Measurements from ENCODE around the gene RFTN1. TPM values are rescaled to one million over a fixed set of nuclear protein-coding genes. Genes with fewer than 3 reads are reported as not detected.

The RFTN1 gene
- polyA plus RNA-seq, 2 of the 4 experiments (the other 2 are of a cell fraction): 1.8 to 3.7 TPM

DNA sequence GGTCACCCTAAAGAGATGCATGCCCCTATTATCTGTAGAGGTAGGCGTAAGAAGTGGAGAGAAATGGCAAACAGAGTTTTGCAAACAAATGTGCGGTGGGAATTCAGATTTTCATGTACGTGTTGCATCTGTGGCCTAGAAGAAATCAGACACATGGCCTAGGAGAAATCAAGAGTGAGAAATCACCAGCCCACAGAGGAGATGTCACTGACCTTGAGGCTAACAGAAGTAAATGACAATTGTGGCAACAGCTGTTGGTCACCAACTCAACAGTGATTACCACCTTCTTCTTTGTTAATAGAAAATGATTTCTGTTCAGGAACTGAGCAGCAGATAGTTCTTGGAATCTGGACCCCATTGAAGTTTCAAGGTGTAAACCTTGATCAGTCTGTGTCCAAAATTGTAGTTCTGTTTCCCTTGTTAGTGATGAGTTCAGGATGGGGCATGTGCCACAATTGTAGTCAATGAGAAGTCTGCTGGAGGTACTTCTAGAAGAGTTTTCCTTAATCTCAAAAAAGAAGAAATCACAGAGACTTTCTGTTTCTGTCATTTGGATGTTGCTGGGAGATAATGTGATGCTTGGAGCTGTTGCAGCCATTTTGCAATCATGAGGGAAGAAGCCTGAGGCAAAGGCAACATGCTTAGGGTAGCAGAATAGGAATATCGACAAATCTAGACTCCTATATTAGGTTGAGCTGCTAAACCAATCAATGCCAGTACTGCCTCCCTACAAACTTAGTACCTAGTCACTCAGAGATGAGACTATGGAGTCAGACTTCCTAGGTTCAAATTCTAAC, 34.3 kb upstream of the RFTN1 start:
- DNase-seq (ENCODE audit: low read depth in 1 of 2, low spot score in 1 of 2) (no peak), ATAC-seq (no peak), FAIRE-seq (no peak)
- Histone ChIP-seq H3K4me2 (no peak overlapping the region), H3K4me1 (0 out of 3 replicates have a peak, but pooled peaks cover 4% of the 10 kb centered on the region), H3K9me3 (no peaks in the 10 kb centered on the region), H3K4me3 (no peak overlapping the region), H3K27ac (no peak overlapping the region)
- TF ChIP-seq ZFP36 (IDR thresholded peaks at IDR 0.05; ENCODE audit: borderline replicate concordance, partially characterized antibody) (no peak), RFX5 (IDR thresholded peaks at IDR 0.05) (no peak), ZC3H11A (IDR thresholded peaks at IDR 0.05) (no peak), ZNF302 (CRISPR knock-in tag; IDR thresholded peaks at IDR 0.05) (no peak), BHLHE40 (IDR thresholded peaks at IDR 0.05; ENCODE audit: low read depth, low read length) (no peak), CHD2 (IDR thresholded peaks at IDR 0.05; ENCODE audit: low read length, partially characterized antibody) (no peak), MAZ (IDR thresholded peaks at IDR 0.05; ENCODE audit: borderline replicate concordance, low read depth, low read length) (no peak), HOXB5 (CRISPR knock-in tag; IDR thresholded peaks at IDR 0.05) (no peak), POLR2A (IDR thresholded peaks at IDR 0.05; ENCODE audit: low read length) (no peak), ESRRA (IDR thresholded peaks at IDR 0.05; ENCODE audit: borderline replicate concordance, low read length) (no peak), SREBF2 (IDR thresholded peaks at IDR 0.05) (no peak), EHMT2 (IDR thresholded peaks at IDR 0.05; ENCODE audit: low read depth) (no peak), MAFK (IDR thresholded peaks at IDR 0.05; ENCODE audit: partially characterized antibody) (no peak)
- TF ChIP-seq, protein P1, sequence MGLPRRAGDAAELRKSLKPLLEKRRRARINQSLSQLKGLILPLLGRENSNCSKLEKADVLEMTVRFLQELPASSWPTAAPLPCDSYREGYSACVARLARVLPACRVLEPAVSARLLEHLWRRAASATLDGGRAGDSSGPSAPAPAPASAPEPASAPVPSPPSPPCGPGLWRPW (IDR thresholded peaks at IDR 0.05): no peak
- TF ChIP-seq, protein P2, sequence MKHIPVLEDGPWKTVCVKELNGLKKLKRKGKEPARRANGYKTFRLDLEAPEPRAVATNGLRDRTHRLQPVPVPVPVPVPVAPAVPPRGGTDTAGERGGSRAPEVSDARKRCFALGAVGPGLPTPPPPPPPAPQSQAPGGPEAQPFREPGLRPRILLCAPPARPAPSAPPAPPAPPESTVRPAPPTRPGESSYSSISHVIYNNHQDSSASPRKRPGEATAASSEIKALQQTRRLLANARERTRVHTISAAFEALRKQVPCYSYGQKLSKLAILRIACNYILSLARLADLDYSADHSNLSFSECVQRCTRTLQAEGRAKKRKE (CRISPR knock-in tag; IDR thresholded peaks at IDR 0.05; ENCODE audit: low read depth): no peak
- TF ChIP-seq, protein P3, sequence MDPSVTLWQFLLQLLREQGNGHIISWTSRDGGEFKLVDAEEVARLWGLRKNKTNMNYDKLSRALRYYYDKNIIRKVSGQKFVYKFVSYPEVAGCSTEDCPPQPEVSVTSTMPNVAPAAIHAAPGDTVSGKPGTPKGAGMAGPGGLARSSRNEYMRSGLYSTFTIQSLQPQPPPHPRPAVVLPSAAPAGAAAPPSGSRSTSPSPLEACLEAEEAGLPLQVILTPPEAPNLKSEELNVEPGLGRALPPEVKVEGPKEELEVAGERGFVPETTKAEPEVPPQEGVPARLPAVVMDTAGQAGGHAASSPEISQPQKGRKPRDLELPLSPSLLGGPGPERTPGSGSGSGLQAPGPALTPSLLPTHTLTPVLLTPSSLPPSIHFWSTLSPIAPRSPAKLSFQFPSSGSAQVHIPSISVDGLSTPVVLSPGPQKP (IDR thresholded peaks at IDR 0.05; ENCODE audit: low read depth, low read length): no peak
- TF ChIP-seq, protein P4, sequence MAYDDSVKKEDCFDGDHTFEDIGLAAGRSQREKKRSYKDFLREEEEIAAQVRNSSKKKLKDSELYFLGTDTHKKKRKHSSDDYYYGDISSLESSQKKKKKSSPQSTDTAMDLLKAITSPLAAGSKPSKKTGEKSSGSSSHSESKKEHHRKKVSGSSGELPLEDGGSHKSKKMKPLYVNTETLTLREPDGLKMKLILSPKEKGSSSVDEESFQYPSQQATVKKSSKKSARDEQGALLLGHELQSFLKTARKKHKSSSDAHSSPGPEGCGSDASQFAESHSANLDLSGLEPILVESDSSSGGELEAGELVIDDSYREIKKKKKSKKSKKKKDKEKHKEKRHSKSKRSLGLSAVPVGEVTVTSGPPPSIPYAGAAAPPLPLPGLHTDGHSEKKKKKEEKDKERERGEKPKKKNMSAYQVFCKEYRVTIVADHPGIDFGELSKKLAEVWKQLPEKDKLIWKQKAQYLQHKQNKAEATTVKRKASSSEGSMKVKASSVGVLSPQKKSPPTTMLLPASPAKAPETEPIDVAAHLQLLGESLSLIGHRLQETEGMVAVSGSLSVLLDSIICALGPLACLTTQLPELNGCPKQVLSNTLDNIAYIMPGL (CRISPR knock-in tag; IDR thresholded peaks at IDR 0.05; ENCODE audit: borderline replicate concordance): no peak
- ChIA-PET CTCF (interaction anchor here (1.3 to 1.7 kb wide), 2 partner anchors 257 to 279 kb away, joined by 3 to 8 read pairs; no protein-coding TSS in a partner anchor), POLR2A (no interaction called here)
- WGBS (ENCODE audit: missing lambda C conversion rate): 57% methylated on average over 4 of the region's 4 CpGs

DNA sequence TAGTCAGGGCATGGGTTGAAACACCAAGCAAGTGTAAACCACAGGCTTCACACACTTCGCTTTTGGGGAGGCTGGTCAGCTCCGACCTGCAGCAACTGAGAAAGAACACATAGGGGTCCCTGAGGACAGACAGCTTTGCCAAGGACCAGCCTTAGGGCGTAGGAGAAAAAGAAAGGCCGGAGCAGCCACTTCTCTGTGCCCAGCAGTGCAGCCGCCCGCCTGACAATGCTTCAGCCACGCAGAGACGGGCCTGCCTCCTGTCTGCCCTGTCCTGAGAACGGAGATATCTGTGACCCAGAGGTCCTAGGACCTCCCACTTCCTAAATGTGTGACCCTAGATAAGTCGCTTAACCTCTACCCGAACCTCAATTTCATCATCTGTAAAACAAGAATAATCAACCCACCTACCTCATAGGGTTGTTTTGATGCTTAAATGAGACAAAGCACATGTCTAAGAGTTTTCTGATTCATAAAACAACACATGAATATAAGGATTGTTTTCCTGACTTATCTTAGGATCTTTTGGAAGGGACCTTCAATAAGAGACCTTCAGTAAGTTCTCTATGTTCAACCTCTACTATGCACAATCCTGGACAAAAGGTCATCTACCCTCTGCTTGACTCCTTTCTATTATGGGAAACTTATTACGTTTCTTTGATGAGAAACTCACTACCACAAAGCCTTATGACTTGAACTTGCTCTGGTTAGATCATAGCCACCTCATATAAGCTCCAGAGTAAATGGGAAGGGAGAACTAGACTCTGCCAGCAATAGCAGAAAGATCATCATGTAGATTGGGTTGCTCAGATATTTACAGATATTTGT, 32.9 kb upstream of the RFTN1 start:
- POLR2A ChIA-PET: no interaction called here
- DNase-seq (ENCODE audit: low read depth in 1 of 2, low spot score in 1 of 2) (no peak), ATAC-seq (no peak), FAIRE-seq (no peak)
- WGBS (ENCODE audit: missing lambda C conversion rate): 66% methylated on average over 12 of the region's 12 CpGs
- H3K27ac ChIP-seq: no peak overlapping the region
- no peak overlapping the region for H3K4me3 ChIP-seq
- H3K9me3 ChIP-seq: no peaks in the 10 kb centered on the region
- H3K4me2 ChIP-seq: no peak overlapping the region
- CTCF ChIA-PET: interaction anchor here (0.7 to 1.9 kb wide), 4 partner anchors 11 to 278 kb away, joined by 3 to 8 read pairs (median 4); no protein-coding TSS in a partner anchor
- H3K4me1 ChIP-seq: 0 out of 3 replicates have a peak, but pooled peaks cover 4% of the 10 kb centered on the region
- TF ChIP-seq ZNF302 (CRISPR knock-in tag; IDR thresholded peaks at IDR 0.05): no peak
- TF ChIP-seq, protein P5, sequence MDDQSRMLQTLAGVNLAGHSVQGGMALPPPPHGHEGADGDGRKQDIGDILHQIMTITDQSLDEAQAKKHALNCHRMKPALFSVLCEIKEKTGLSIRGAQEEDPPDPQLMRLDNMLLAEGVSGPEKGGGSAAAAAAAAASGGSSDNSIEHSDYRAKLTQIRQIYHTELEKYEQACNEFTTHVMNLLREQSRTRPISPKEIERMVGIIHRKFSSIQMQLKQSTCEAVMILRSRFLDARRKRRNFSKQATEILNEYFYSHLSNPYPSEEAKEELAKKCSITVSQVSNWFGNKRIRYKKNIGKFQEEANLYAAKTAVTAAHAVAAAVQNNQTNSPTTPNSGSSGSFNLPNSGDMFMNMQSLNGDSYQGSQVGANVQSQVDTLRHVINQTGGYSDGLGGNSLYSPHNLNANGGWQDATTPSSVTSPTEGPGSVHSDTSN (IDR thresholded peaks at IDR 0.05): no peak
- no peak for TF ChIP-seq SREBF2 (IDR thresholded peaks at IDR 0.05)
- no peak for TF ChIP-seq NFE2L2 (conservative IDR thresholded peaks at IDR 0.05; ENCODE audit: low read length)
- TF ChIP-seq MAFK (IDR thresholded peaks at IDR 0.05; ENCODE audit: partially characterized antibody): no peak
- TF ChIP-seq, protein P6, sequence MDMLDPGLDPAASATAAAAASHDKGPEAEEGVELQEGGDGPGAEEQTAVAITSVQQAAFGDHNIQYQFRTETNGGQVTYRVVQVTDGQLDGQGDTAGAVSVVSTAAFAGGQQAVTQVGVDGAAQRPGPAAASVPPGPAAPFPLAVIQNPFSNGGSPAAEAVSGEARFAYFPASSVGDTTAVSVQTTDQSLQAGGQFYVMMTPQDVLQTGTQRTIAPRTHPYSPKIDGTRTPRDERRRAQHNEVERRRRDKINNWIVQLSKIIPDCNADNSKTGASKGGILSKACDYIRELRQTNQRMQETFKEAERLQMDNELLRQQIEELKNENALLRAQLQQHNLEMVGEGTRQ (IDR thresholded peaks at IDR 0.05): no peak
- no peak for TF ChIP-seq NR3C1 (IDR thresholded peaks at IDR 0.05)
- TF ChIP-seq, protein P7, sequence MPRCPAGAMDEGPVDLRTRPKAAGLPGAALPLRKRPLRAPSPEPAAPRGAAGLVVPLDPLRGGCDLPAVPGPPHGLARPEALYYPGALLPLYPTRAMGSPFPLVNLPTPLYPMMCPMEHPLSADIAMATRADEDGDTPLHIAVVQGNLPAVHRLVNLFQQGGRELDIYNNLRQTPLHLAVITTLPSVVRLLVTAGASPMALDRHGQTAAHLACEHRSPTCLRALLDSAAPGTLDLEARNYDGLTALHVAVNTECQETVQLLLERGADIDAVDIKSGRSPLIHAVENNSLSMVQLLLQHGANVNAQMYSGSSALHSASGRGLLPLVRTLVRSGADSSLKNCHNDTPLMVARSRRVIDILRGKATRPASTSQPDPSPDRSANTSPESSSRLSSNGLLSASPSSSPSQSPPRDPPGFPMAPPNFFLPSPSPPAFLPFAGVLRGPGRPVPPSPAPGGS (IDR thresholded peaks at IDR 0.05): no peak
- TF ChIP-seq HEYL (CRISPR knock-in tag; IDR thresholded peaks at IDR 0.05): no peak
- TF ChIP-seq JUN (IDR thresholded peaks at IDR 0.05): no peak
- TF ChIP-seq CBX8 (IDR thresholded peaks at IDR 0.05): no peak
- no peak for TF ChIP-seq HOXB13 (CRISPR knock-in tag; IDR thresholded peaks at IDR 0.05; ENCODE audit: low read depth)
- no peak for TF ChIP-seq CHD2 (IDR thresholded peaks at IDR 0.05; ENCODE audit: low read length, partially characterized antibody)
- TF ChIP-seq, protein P3 (IDR thresholded peaks at IDR 0.05; ENCODE audit: low read depth, low read length): no peak
